OCI-LY7 (cell line): Measurements from ENCODE around the gene CHRNA4. TPM values are rescaled to one million over a fixed set of nuclear protein-coding genes. Genes with fewer than 3 reads are reported as not detected.

Source experiments
- BruUV-seq: library from RNA; stranded (reverse); fragments of 400-500 nt; replicated peaks from 2 replicates; lab custom pipeline; 2021; lab: Mats Ljungman, UMichigan
- CTCF ChIA-PET: fragments of 300-600 bp; sonication (Branson Sonifier 250); formaldehyde crosslinking; loops from one replicate; lab custom pipeline; 2022; ENCODE audit warnings: antibody characterized with exemption; ENCODE audit not compliant: unreplicated experiment; lab: Charles Lee
- POLR2A ChIA-PET: fragments of 300-600 bp; sonication (Branson Sonifier 250); formaldehyde crosslinking; loops from one replicate; lab custom pipeline; 2022; ENCODE audit warnings: antibody characterized with exemption; lab: Charles Lee
- DNase-seq: peaks from one replicate; pipeline ENCODE4 v3.0.0-alpha.2; 2015; ENCODE audit warnings: low spot score
- H2AFZ ChIP-seq: fragments of 200-600 bp; sonication (generic), shearing (Covaris generic); 2 replicates; pipeline ENCODE4 v1.6.1; 2014; ENCODE audit warnings: mild to moderate bottlenecking, antibody characterized with exemption, low read length, moderate library complexity
- H3K27ac ChIP-seq: fragments of 200-600 bp; sonication (generic); 2 replicates; pipeline ENCODE4 v1.5.1; 2014; ENCODE audit warnings: mixed run types, low read depth, mild to moderate bottlenecking, moderate library complexity, low read length, inconsistent platforms; ENCODE audit not compliant: poor library complexity, severe bottlenecking
- H3K36me3 ChIP-seq: fragments of 200-600 bp; sonication (generic); 2 replicates; pipeline ENCODE4 v1.6.1; 2014; ENCODE audit warnings: mild to moderate bottlenecking, antibody characterized with exemption, low read length, moderate library complexity, mixed read lengths; ENCODE audit not compliant: insufficient read depth
- H3K4me1 ChIP-seq: fragments of 200-600 bp; sonication (generic); 2 replicates; pipeline ENCODE4 v1.5.1; 2014; ENCODE audit warnings: mild to moderate bottlenecking, low read length; ENCODE audit not compliant: insufficient read depth, poor library complexity, severe bottlenecking
- H3K4me2 ChIP-seq: fragments of 200-600 bp; sonication (generic); 2 replicates; pipeline ENCODE4 v1.6.1; 2014; ENCODE audit warnings: mild to moderate bottlenecking, low read length
- H3K4me3 ChIP-seq: fragments of 200-600 bp; sonication (generic); 2 replicates; pipeline ENCODE4 v1.5.1; 2014; ENCODE audit warnings: mild to moderate bottlenecking, low read depth, low read length; ENCODE audit not compliant: poor library complexity, severe bottlenecking
- H3K79me2 ChIP-seq: fragments of 200-600 bp; sonication (generic); 2 replicates; pipeline ENCODE4 v1.6.1; 2016; ENCODE audit warnings: low read depth, mild to moderate bottlenecking, low read length, moderate library complexity, mixed read lengths; ENCODE audit not compliant: insufficient read depth
- H3K9me2 ChIP-seq: fragments of 200-600 bp; sonication (generic); 2 replicates; pipeline ENCODE4 v1.6.1; 2016; ENCODE audit warnings: mild to moderate bottlenecking, low read length, mixed read lengths; ENCODE audit not compliant: insufficient read depth
- H3K9me3 ChIP-seq: fragments of 200-600 bp; sonication (generic); 2 replicates; pipeline ENCODE4 v1.6.1; 2014; ENCODE audit warnings: mild to moderate bottlenecking, mixed run types, low read length, mixed read lengths
- H4K20me1 ChIP-seq: fragments of 200-600 bp; sonication (generic); 2 replicates; pipeline ENCODE4 v1.6.1; 2014; ENCODE audit warnings: mild to moderate bottlenecking, antibody characterized with exemption, low read length, moderate library complexity, mixed read lengths; ENCODE audit not compliant: insufficient read depth
- EZH2phosphoT487 ChIP-seq: fragments of 200-600 bp; sonication (generic); IDR thresholded peaks from 2 replicates; pipeline ENCODE4 v1.6.1; 2018; ENCODE audit warnings: low read depth, borderline replicate concordance, mild to moderate bottlenecking, mixed run types, antibody characterized with exemption, low read length, moderate library complexity, mixed read lengths
- intact Hi-C: fragments of 100-400 bp; cut with micrococcal nuclease; formaldehyde crosslinking; loops from one replicate; pipeline ENCODE4 v1.10.0; 2022; ENCODE audit not compliant: unreplicated experiment
- total RNA-seq, 2 experiments: library from RNA; depleted of rRNA in 1 of 2; stranded (reverse); fragments of >200 nt in 1 of 2; shearing (Covaris generic) in 1 of 2; gene quantifications; 2 replicates each; pipeline ENCODE4 v1.2.3, GENCODE V29; 2014 to 2022
- TF ChIP-seq, protein P1 (sequence below): fragments of 200-600 bp; sonication (generic); conservative IDR thresholded peaks from 2 replicates; pipeline ENCODE4 v1.5.1; 2014; ENCODE audit warnings: mild to moderate bottlenecking, antibody characterized with exemption, low read length, moderate library complexity, mixed read lengths

The CHRNA4 gene
- total RNA-seq, 2 experiments from 2014 or later = not detected

DNA sequence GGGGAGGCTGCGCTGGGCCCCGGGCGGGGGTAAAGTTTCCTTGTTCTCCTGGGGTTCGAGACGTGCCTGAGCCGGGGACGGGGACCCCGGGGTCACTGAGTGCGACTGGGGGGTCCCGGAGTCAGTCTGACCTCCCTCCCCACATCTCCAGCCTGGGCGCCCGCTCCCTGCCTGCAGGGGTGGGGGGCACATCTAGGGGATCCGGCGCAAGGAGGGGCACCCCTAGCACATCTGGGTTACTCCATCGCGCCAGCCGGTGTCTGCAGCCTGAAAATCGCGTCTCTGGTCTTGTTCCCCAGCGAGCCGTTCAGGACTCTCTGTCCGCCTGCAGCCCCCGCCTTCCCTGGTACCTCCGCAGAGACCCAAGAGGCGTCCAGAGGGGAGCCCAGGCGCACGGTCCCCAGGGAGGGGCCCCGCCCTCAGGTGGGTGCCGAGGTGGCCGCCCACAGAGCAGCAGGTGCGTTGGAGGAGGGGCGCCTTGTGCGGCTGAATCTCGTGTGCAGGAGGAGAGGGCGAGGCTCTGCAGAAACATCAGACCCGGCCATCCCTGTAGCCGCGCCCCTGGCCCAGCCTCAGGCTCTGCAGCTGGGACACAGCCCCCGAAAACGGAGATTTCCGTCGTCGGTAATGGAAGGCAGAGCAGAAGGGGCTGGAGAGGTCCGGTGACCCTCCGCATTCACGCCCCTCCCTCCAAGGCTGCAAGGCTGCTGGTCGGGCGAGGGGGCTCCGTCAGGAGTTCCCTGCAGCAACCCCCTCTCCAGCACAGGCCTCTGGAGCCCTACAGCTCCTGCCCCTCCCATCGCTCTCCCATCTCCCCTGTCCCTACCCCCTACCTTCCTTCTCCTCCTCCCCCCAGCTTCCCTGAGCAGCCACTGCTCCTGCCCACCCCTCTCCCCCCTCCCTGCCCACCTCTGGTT, 628 bp upstream of the CHRNA4 start:
- no TSS peak for BruUV-seq

GRCh38 chr20:63359937-63360849, 956 bp downstream of the CHRNA4 start:
- Histone ChIP-seq H3K27ac (no peak overlapping the region), H3K4me2 (no peak overlapping the region), H3K36me3 (no peaks in the 10 kb centered on the region), H3K9me2 (no peaks in the 10 kb centered on the region), H3K4me3 (no peak overlapping the region), H3K9me3 (no peaks in the 10 kb centered on the region), H3K4me1 (no peaks in the 10 kb centered on the region), H4K20me1 (no peaks in the 10 kb centered on the region), H2AFZ (no peak overlapping the region), H3K79me2 (no peaks in the 10 kb centered on the region)
- no peak for TF ChIP-seq EZH2phosphoT487
- TF ChIP-seq, protein P1, sequence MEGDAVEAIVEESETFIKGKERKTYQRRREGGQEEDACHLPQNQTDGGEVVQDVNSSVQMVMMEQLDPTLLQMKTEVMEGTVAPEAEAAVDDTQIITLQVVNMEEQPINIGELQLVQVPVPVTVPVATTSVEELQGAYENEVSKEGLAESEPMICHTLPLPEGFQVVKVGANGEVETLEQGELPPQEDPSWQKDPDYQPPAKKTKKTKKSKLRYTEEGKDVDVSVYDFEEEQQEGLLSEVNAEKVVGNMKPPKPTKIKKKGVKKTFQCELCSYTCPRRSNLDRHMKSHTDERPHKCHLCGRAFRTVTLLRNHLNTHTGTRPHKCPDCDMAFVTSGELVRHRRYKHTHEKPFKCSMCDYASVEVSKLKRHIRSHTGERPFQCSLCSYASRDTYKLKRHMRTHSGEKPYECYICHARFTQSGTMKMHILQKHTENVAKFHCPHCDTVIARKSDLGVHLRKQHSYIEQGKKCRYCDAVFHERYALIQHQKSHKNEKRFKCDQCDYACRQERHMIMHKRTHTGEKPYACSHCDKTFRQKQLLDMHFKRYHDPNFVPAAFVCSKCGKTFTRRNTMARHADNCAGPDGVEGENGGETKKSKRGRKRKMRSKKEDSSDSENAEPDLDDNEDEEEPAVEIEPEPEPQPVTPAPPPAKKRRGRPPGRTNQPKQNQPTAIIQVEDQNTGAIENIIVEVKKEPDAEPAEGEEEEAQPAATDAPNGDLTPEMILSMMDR = no peak
- BruUV-seq = no TSS peak
- DNase-seq = no peak
- ChIA-PET CTCF (no interaction called here), POLR2A (no interaction called here)
- intact Hi-C loops = no loop called here

More for the DNA sequence above, 628 bp upstream of the CHRNA4 start:
- H4K20me1 ChIP-seq = no peaks in the 10 kb centered on the region
- ChIA-PET CTCF (interaction anchor here (0.5 to 0.7 kb wide), 2 partner anchors 515 to 868 kb away, joined by 3 to 4 read pairs; no protein-coding TSS in a partner anchor), POLR2A (no interaction called here)
- H3K4me3 ChIP-seq = no peak overlapping the region
- no peaks in the 10 kb centered on the region for H3K79me2 ChIP-seq
- H3K4me2 ChIP-seq = no peak overlapping the region
- H3K27ac ChIP-seq = no peak overlapping the region
- no peaks in the 10 kb centered on the region for H3K4me1 ChIP-seq
- TF ChIP-seq EZH2phosphoT487 = no peak
- TF ChIP-seq, protein P1 = no peak
- H3K36me3 ChIP-seq = no peaks in the 10 kb centered on the region
- H3K9me3 ChIP-seq = no peaks in the 10 kb centered on the region
- DNase-seq = no peak
- H3K9me2 ChIP-seq = no peaks in the 10 kb centered on the region
- no peak overlapping the region for H2AFZ ChIP-seq
- intact Hi-C loops = no loop called here
